ENCODE data around the gene KCNIP1.

- no peak for TF ChIP-seq CTCF (IDR thresholded peaks at IDR 0.05)
- TF ChIP-seq POLR2A (IDR thresholded peaks at IDR 0.05) = no peak
Observed at GRCh38 chr5:170508036-170508435, 4.2 kb downstream of the KCNIP1 start.

Measured in esophagus squamous epithelium (tissue), 4 donors.